Measurements from ENCODE around the gene ADK. TPM values are rescaled to one million over a fixed set of nuclear protein-coding genes. Genes with fewer than 3 reads are reported as not detected.

ADK gene
- total and polyA plus RNA-seq, 8 donors = 7.2 to 66.1 (median 21.5) TPM

DNA sequence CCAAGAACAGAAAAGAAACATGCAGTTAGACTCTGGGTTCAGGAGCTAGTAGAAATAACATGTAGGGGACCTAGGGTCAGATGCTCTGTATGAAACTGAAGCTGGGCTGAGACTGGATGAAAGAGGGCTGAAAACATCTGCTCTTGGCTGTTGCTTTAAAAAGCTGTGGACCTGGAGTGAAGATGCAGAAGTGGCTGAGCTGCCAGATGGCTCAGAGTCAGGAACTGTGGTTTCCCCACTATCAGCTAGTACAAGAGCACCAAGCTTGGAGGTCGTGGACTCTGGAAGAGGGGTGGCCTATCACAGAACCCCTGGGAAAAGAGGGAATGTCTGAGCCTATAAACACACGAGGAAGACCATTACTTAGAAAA is 5.9 kb downstream of the ADK start:
- WGBS, 5 donors = 12 to 30% (median 21%) methylated on average over 2 of the region's 2 CpGs
- intact Hi-C loops (cut with DNase I; ENCODE audit: low total_unique reads) = no loop called here
- DNase-seq = peak; percentile 34 to 54
- Histone ChIP-seq H3K27ac (no peak overlapping the region), H3K9me3 (no peaks in the 10 kb centered on the region), H3K4me1 (peaks cover 8 to 40% (median 23%) of the 10 kb centered on the region in 4 donors), H3K27me3 (no peaks in the 10 kb centered on the region), H3K36me3 (peaks cover 0 to 4% (median 0%) of the 10 kb centered on the region in 4 donors), H3K4me3 (no peak overlapping the region)
- TF ChIP-seq EP300 (IDR thresholded peaks at IDR 0.05) (no peak), POLR2A (IDR thresholded peaks at IDR 0.05) (no peak), POLR2AphosphoS5 (IDR thresholded peaks at IDR 0.05) (no peak)
- TF ChIP-seq, protein P1, sequence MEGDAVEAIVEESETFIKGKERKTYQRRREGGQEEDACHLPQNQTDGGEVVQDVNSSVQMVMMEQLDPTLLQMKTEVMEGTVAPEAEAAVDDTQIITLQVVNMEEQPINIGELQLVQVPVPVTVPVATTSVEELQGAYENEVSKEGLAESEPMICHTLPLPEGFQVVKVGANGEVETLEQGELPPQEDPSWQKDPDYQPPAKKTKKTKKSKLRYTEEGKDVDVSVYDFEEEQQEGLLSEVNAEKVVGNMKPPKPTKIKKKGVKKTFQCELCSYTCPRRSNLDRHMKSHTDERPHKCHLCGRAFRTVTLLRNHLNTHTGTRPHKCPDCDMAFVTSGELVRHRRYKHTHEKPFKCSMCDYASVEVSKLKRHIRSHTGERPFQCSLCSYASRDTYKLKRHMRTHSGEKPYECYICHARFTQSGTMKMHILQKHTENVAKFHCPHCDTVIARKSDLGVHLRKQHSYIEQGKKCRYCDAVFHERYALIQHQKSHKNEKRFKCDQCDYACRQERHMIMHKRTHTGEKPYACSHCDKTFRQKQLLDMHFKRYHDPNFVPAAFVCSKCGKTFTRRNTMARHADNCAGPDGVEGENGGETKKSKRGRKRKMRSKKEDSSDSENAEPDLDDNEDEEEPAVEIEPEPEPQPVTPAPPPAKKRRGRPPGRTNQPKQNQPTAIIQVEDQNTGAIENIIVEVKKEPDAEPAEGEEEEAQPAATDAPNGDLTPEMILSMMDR (IDR thresholded peaks at IDR 0.05) = no peak

DNA sequence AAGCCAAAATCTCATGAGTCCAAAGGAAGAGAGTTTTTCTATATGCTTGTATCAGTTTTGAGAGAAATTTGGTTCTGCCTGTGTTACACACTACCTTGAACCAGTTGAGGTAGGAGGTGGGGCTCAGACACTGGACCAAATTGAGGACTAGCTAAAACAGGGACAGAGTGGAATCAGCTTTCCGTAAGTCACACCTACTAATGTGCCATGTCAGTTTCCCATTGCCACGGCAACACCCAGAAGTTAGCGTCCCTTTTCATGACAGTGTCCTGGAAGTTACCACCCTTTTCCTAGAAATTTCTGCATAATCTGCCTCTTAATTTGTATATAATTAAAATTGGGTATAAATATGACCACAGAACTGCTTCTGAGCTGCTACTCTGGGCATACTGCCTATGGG is 9.0 kb downstream of the ADK start:
- no peak overlapping the region for H3K4me3 ChIP-seq
- TF ChIP-seq POLR2A (IDR thresholded peaks at IDR 0.05) (no peak), EP300 (IDR thresholded peaks at IDR 0.05) (no peak), POLR2AphosphoS5 (IDR thresholded peaks at IDR 0.05) (no peak)
- TF ChIP-seq, protein P1 (IDR thresholded peaks at IDR 0.05) = no peak
- peaks cover 0 to 19% (median 11%) of the 10 kb centered on the region in 4 donors for H3K4me1 ChIP-seq
- peaks cover 0 to 4% (median 0%) of the 10 kb centered on the region in 4 donors for H3K36me3 ChIP-seq
- DNase-seq = no peak
- 93 to 98% (median 96%) methylated on average over 3 of the region's 3 CpGs for WGBS, 5 donors
- no peaks in the 10 kb centered on the region for H3K27me3 ChIP-seq
- intact Hi-C loops (cut with DNase I; ENCODE audit: low total_unique reads) = no loop called here
- no peaks in the 10 kb centered on the region for H3K9me3 ChIP-seq
- no peak overlapping the region for H3K27ac ChIP-seq

DNA sequence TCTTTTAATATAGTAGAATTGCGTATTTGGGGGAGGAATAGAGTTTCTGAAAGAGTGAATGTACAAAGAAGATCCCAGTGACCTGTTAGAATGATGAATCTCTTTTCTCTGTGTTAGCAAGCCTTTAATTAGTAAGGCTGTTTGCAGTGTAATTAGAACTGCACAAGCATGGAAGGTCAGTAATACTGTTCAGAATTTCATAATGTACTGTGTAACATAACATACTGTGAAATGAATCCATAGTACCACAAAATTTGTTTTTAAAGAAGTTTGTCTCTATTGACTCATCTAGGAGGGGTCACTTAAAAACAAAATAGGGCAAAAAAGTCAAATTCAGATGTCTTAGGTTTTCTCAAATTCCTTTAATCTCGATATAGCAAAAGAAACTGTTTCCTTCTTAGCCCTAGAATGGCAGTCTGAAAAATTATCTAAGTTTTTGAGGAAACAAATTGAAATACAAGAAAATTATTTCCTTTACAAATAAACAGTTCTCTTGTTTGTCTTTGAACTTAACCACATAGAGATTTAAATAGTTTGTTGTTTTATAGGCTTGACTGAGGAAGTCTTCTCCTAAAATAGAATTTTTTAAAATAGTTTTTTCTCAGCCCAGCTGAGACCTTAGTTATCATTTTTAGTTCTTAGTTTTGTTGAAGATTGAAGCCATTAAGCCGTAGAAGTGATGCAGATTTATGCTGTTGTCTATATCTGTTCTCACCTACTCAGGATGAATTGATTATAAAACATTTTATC is 12.5 kb downstream of the ADK start:
- intact Hi-C loops (cut with DNase I; ENCODE audit: low total_unique reads) = no loop called here
- Histone ChIP-seq H3K4me1 (peaks cover 0 to 17% (median 3%) of the 10 kb centered on the region in 4 donors), H3K9me3 (no peaks in the 10 kb centered on the region), H3K27ac (no peak overlapping the region), H3K4me3 (no peak overlapping the region), H3K27me3 (no peaks in the 10 kb centered on the region), H3K36me3 (peaks cover 0 to 4% (median 0%) of the 10 kb centered on the region in 4 donors)
- DNase-seq = no peak
- TF ChIP-seq POLR2AphosphoS5 (IDR thresholded peaks at IDR 0.05) (no peak), EP300 (IDR thresholded peaks at IDR 0.05) (no peak)
- WGBS, 5 donors = 63 to 86% (median 79%) methylated on average over 3 of the region's 3 CpGs

DNA sequence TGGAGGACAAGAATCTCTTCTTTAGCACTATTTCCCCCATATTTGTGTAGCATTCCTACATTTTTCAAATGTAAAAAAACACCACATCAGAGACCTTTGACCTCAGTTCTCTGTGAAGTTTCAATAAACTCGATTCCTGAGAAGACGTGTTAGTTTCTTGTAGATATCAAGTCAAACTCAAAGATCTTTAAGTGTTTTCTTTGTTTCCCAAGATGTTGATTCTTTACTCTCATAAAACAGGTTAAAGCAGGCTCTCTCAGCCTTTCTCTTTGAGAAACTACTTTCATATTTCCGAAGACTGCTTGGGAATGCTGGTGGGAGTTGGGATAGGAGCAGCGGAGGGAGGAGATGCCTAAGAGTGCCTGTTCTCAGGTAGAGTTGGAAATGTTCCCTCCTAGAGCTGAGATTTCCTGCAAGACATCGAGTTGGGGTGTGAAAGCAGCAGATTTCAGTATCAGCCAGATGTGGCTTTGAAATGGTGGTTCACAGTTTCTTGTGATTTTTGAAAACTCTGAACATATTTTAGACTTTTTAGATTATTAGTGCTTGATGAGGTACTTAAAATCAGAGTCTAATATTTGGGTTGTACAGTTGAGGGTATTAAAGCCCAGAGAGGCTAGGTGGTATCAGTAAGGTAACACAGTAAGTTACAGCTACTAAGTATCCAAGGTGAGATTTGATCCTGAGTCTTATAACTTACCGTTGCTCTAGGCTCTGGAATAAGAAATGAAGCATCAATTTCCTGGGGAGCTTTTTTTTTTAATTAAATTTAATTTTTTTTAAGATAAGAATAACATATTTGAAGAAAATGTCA is 13.9 kb downstream of the ADK start:
- WGBS, 5 donors = 48 to 64% (median 59%) methylated on average over 6 of the region's 6 CpGs
- H3K9me3 ChIP-seq = no peaks in the 10 kb centered on the region
- intact Hi-C loops (cut with DNase I; ENCODE audit: low total_unique reads) = no loop called here
- H3K27ac ChIP-seq = no peak overlapping the region
- H3K4me3 ChIP-seq = no peak overlapping the region
- DNase-seq = no peak
- H3K4me1 ChIP-seq = peaks cover 0 to 31% (median 13%) of the 10 kb centered on the region in 4 donors
- H3K36me3 ChIP-seq = peaks cover 0 to 4% (median 0%) of the 10 kb centered on the region in 4 donors
- no peaks in the 10 kb centered on the region for H3K27me3 ChIP-seq
- no peak for TF ChIP-seq POLR2A (IDR thresholded peaks at IDR 0.05)
- no peak for TF ChIP-seq EP300 (IDR thresholded peaks at IDR 0.05)
- TF ChIP-seq, protein P1 (IDR thresholded peaks at IDR 0.05) = no peak
- no peak for TF ChIP-seq POLR2AphosphoS5 (IDR thresholded peaks at IDR 0.05)

Measured in stomach (tissue), 9 donors.